B cell (primary cell): ENCODE data around the gene PCGF3. TPM values are rescaled to one million over a fixed set of nuclear protein-coding genes. Genes with fewer than 3 reads are reported as not detected.

Experiments used
- ATAC-seq: fragments of 200-7000 bp; cut with Tn5 transposase; one replicate; pipeline ENCODE4 v1.10.0; 2021; ENCODE audit warnings: low read depth, mild to moderate bottlenecking, moderate number of reproducible peaks, moderate library complexity
- CTCF ChIA-PET: fragments of 350-600 bp; sonication (Branson Sonifier 250); formaldehyde crosslinking; loops from one replicate; lab custom pipeline; 2021; ENCODE audit warnings: antibody characterized with exemption, inconsistent platforms; lab: Charles Lee
- POLR2A ChIA-PET: fragments of 350-600 bp; sonication (Branson Sonifier 250); formaldehyde crosslinking; loops from one replicate; lab custom pipeline; 2021; ENCODE audit warnings: antibody characterized with exemption; lab: Charles Lee
- DNase-seq: peaks from one replicate; pipeline ENCODE4 v3.0.0; 2013
- H2AFZ ChIP-seq: 2 replicates; pipeline ENCODE4 v1.6.1; 2012; ENCODE audit warnings: mild to moderate bottlenecking, low read depth, low read length; ENCODE audit not compliant: insufficient read depth, poor library complexity, severe bottlenecking
- H3K27ac ChIP-seq, 2 donors: 1 replicate in 1 of 2; 2 replicates in 1 of 2; pipeline ENCODE4 v1.5.1; 2012 to 2013; ENCODE audit warnings: low read length in 2 of 2, mild to moderate bottlenecking in 2 of 2, moderate library complexity in 1 of 2
- H3K27me3 ChIP-seq, 4 experiments: fragments of 200-600 bp in 1 of 4; sonication (generic) in 1 of 4; replicated peaks in 1 of 4; 1 replicate in 2 of 4; 2 replicates in 2 of 4; pipeline versions ENCODE4 v1.6.1 to v1.7.0; 2013 to 2016; ENCODE audit warnings: low read length in 3 of 4, mild to moderate bottlenecking in 2 of 4, mixed read lengths in 1 of 4, moderate library complexity in 1 of 4; ENCODE audit not compliant: insufficient read depth in 4 of 4, control insufficient read depth in 3 of 4; ENCODE audit errors: control extremely low read depth in 1 of 4
- H3K36me3 ChIP-seq, 2 experiments: replicated peaks in 1 of 2; 1 replicate in 1 of 2; 2 replicates in 1 of 2; pipeline versions ENCODE4 v1.6.1 to v1.7.1; 2013; ENCODE audit warnings: low read length in 1 of 2; ENCODE audit not compliant: insufficient read depth in 2 of 2, control insufficient read depth in 1 of 2; ENCODE audit errors: control extremely low read depth in 1 of 2, extremely low read depth in 1 of 2
- H3K4me1 ChIP-seq, 2 donors: fragments of 200-600 bp in 1 of 2; sonication (generic) in 1 of 2; 1 replicate in 1 of 2; 2 replicates in 1 of 2; pipeline versions ENCODE4 v1.5.1 to v1.6.1; 2013 to 2017; ENCODE audit warnings: low read length in 2 of 2; ENCODE audit not compliant: control insufficient read depth in 2 of 2, insufficient read depth in 2 of 2
- H3K4me2 ChIP-seq: replicated peaks from 2 replicates; pipeline ENCODE3; 2012; ENCODE audit warnings: mild to moderate bottlenecking, low read depth, low read length; ENCODE audit not compliant: poor library complexity, severe bottlenecking
- H3K4me3 ChIP-seq, 5 experiments: fragments of 200-600 bp in 1 of 5; sonication (generic) in 1 of 5; 1 replicate in 3 of 5; 2 replicates in 2 of 5; pipeline versions ENCODE4 v1.5.1 to v1.7.0; 2011 to 2016; ENCODE audit warnings: low read length in 4 of 5, mild to moderate bottlenecking in 4 of 5, low read depth in 2 of 5, control low read depth in 1 of 5, moderate library complexity in 1 of 5; ENCODE audit not compliant: insufficient read depth in 1 of 5; ENCODE audit errors: control extremely low read depth in 1 of 5, extremely low read depth in 1 of 5
- H3K79me2 ChIP-seq: fragments of 200-600 bp; sonication (generic); one replicate; pipeline ENCODE4 v1.6.0; 2016; ENCODE audit warnings: low read length; ENCODE audit not compliant: control insufficient read depth, insufficient read depth
- H3K9ac ChIP-seq: fragments of 200-600 bp; sonication (generic); 2 replicates; pipeline ENCODE4 v1.6.1; 2017; ENCODE audit warnings: mild to moderate bottlenecking, low read length, moderate library complexity
- H3K9me3 ChIP-seq, 3 donors: one replicate each; pipeline versions ENCODE4 v1.6.1 to v1.7.1; 2013; ENCODE audit warnings: low read length in 2 of 3; ENCODE audit not compliant: control insufficient read depth in 2 of 3, insufficient read depth in 1 of 3; ENCODE audit errors: control extremely low read depth in 1 of 3
- H4K20me1 ChIP-seq: 2 replicates; pipeline ENCODE4 v1.6.0; 2012; ENCODE audit warnings: mild to moderate bottlenecking, low read length; ENCODE audit not compliant: insufficient read depth, control insufficient read depth, poor library complexity, severe bottlenecking
- H3K27ac Mint-ChIP-seq: one replicate; pipeline ENCODE4 v1.8.0; 2021; ENCODE audit warnings: mixed read lengths
- H3K27me3 Mint-ChIP-seq: one replicate; pipeline ENCODE4 v1.8.0; 2021; ENCODE audit warnings: mixed read lengths
- H3K4me1 Mint-ChIP-seq: one replicate; pipeline ENCODE4 v1.8.0; 2021; ENCODE audit warnings: mixed read lengths
- H3K4me3 Mint-ChIP-seq: one replicate; pipeline ENCODE4 v1.8.0; 2021; ENCODE audit warnings: mixed read lengths
- H3K9me3 Mint-ChIP-seq: one replicate; pipeline ENCODE4 v1.8.0; 2022; ENCODE audit warnings: mixed read lengths; ENCODE audit not compliant: insufficient read depth
- CTCF ChIP-seq: fragments of 200-600 bp; IDR thresholded peaks from one replicate; pipeline ENCODE4 v1.8.0; 2022; ENCODE audit warnings: antibody characterized with exemption, mild to moderate bottlenecking
- EZH2 ChIP-seq: IDR thresholded peaks from 2 replicates; pipeline ENCODE4 v1.6.1; 2012; ENCODE audit warnings: borderline replicate concordance, low read depth, mild to moderate bottlenecking, moderate library complexity, low read length; ENCODE audit not compliant: insufficient read depth, poor library complexity, severe bottlenecking
- WGBS: methylation state at CpG from one replicate; pipeline ENCODE4 v1.1.5; 2013; ENCODE audit warnings: missing lambda C conversion rate; ENCODE audit not compliant: insufficient coverage; 5-methylcytosine and 5-hydroxymethylcytosine counted together
- intact Hi-C: fragments of 100-400 bp; cut with micrococcal nuclease; formaldehyde crosslinking; loops from one replicate; pipeline ENCODE4 v1.10.0; 2022
- polyA plus RNA-seq: library from polyadenylated mRNA; depleted of rRNA; stranded (reverse); fragments of >200 nt; gene quantifications from 2 replicates; pipeline ENCODE4 v1.2.3, GENCODE V29; 2012
- total RNA-seq, 2 donors: library from RNA; stranded (reverse); fragments of 120-200 nt in 1 of 2; gene quantifications; 1 replicate in 1 of 2; 2 replicates in 1 of 2; pipeline versions ENCODE4 v1.2.3 to v1.2.4, GENCODE V29; 2013 to 2022

PCGF3 gene
- total and polyA plus RNA-seq, 2 donors (not counting 1 experiment from before 2014, with no cell fraction given) = 65.7 to 90.3 TPM

GRCh38 chr4:732486-732885 is 26.9 kb downstream of the PCGF3 start:
- Mint-ChIP-seq H3K9me3 (no peaks in the 10 kb centered on the region), H3K4me1 (peaks cover 2% of the 10 kb centered on the region), H3K27me3 (no peaks in the 10 kb centered on the region), H3K4me3 (no peak overlapping the region), H3K27ac (no peak overlapping the region)
- Histone ChIP-seq H2AFZ (no peak overlapping the region), H4K20me1 (peaks cover 30% of the 10 kb centered on the region), H3K36me3 (peaks cover 0 to 52% of the 10 kb centered on the region in 2 experiments), H3K79me2 (peaks cover 18% of the 10 kb centered on the region), H3K9me3 (no peaks in the 10 kb centered on the region), H3K9ac (no peak overlapping the region), H3K4me3 (no peak overlapping the region), H3K27ac (no peak overlapping the region), H3K27me3 (no peaks in the 10 kb centered on the region), H3K4me2 (no peak overlapping the region), H3K4me1 (no peaks in the 10 kb centered on the region)
- 96% methylated on average over 20 of the region's 20 CpGs for WGBS
- TF ChIP-seq EZH2 (no peak), CTCF (no peak)
- DNase-seq (no peak), ATAC-seq (no peak)
- POLR2A ChIA-PET = no interaction called here
- CTCF ChIA-PET = no interaction called here
- intact Hi-C loops = no loop called here

DNA sequence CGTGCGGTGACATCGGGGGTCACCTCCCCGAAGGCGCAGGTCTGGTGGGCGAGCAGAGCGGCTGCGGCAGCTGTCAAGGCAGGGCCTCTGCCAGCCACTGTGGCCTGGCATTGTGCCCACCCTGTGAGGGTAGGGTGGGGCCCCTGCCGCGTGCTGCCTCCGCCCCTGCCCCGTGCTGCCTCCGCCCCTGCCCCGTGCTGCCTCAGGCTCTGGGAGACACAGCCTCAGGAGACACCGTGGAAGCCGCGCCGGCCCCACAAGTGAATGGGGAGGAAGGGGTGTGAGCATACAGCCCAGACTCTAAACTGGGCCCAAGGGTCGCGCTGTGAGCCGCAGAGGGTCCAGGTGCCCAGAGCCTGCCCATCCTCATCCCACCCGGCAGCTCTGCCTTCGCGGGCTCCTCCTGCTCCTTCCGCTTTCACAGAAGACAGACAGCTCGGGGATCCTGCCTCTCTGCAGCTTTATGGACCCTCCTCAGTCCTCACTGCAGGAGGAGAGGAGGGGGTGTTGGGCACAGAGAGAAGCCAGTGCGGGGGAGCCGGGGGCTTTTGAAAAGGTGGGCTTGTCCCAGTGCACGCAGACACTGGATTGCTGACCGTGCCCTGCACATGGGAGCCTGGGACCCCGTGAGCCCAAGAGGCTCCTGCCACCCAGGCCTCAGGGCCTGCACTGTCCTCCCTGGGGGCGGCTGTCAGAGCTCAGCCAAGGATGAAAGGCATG is 27.4 kb downstream of the PCGF3 start:
- Histone ChIP-seq H4K20me1 (peaks cover 25% of the 10 kb centered on the region), H3K4me3 (no peak overlapping the region), H3K36me3 (peaks cover 0 to 55% of the 10 kb centered on the region in 2 experiments), H3K4me2 (no peak overlapping the region), H3K4me1 (no peaks in the 10 kb centered on the region), H3K27ac (no peak overlapping the region), H3K9ac (no peak overlapping the region), H2AFZ (no peak overlapping the region), H3K79me2 (peaks cover 16% of the 10 kb centered on the region), H3K9me3 (no peaks in the 10 kb centered on the region), H3K27me3 (no peaks in the 10 kb centered on the region)
- Mint-ChIP-seq H3K4me3 (no peak overlapping the region), H3K4me1 (no peaks in the 10 kb centered on the region), H3K27me3 (no peaks in the 10 kb centered on the region), H3K9me3 (no peaks in the 10 kb centered on the region), H3K27ac (no peak overlapping the region)
- intact Hi-C loops = no loop called here
- TF ChIP-seq EZH2 = no peak
- TF ChIP-seq CTCF = no peak
- POLR2A ChIA-PET = no interaction called here
- no peak for DNase-seq
- WGBS = 89% methylated on average over 26 of the region's 32 CpGs
- CTCF ChIA-PET = interaction anchor here (1.1 kb wide), 1 partner anchor 10 kb away, joined by 5 read pairs; no protein-coding TSS in a partner anchor
- ATAC-seq = no peak
